SK-N-SH (cell line): Measurements from ENCODE around the gene ARHGAP31.

ENCODE experiments used
- CTCF ChIP-seq: fragments of 200-600 bp; sonication (generic); IDR thresholded peaks from 2 replicates; pipeline ENCODE4 v1.6.1; 2017; ENCODE audit warnings: antibody characterized with exemption, mild to moderate bottlenecking, moderate library complexity
- ELF1 ChIP-seq: IDR thresholded peaks from 2 replicates; pipeline ENCODE4 v1.4.0; 2012
- EP300 ChIP-seq, 2 experiments: IDR thresholded peaks; 2 replicates each; pipeline versions ENCODE4 v1.4.0 to v1.6.1; 2012; ENCODE audit warnings: borderline replicate concordance in 1 of 2, low read depth in 1 of 2, low read length in 1 of 2
- MAX ChIP-seq: IDR thresholded peaks from 2 replicates; pipeline ENCODE4 v1.4.0; 2012; ENCODE audit warnings: low read depth
- NRF1 ChIP-seq: IDR thresholded peaks from 2 replicates; pipeline ENCODE4 v1.6.1; 2012; ENCODE audit warnings: low read depth, mild to moderate bottlenecking, low read length
- POLR2AphosphoS5 ChIP-seq: IDR thresholded peaks from 2 replicates; pipeline ENCODE4 v1.6.1; 2012; ENCODE audit warnings: low read depth, low read length
- REST ChIP-seq: IDR thresholded peaks from 2 replicates; pipeline ENCODE4 v1.6.1; 2012; ENCODE audit warnings: mild to moderate bottlenecking, low read depth, low read length, moderate library complexity
- RXRA ChIP-seq: IDR thresholded peaks from 2 replicates; pipeline ENCODE4 v1.4.0; 2012; ENCODE audit warnings: low read depth, mild to moderate bottlenecking, borderline replicate concordance
- SIN3A ChIP-seq: IDR thresholded peaks from 2 replicates; pipeline ENCODE4 v1.6.1; 2012; ENCODE audit warnings: low read depth, mild to moderate bottlenecking, low read length, moderate library complexity, borderline replicate concordance
- SMC3 ChIP-seq: IDR thresholded peaks from 2 replicates; pipeline ENCODE4 v1.6.1; 2012; ENCODE audit warnings: low read depth, low read length, improper control_type of control experiment
- TCF12 ChIP-seq: IDR thresholded peaks from 2 replicates; pipeline ENCODE4 v1.4.0; 2012
- TEAD4 ChIP-seq: IDR thresholded peaks from 2 replicates; pipeline ENCODE4 v1.4.0; 2012; ENCODE audit warnings: mild to moderate bottlenecking, borderline replicate concordance; ENCODE audit not compliant: insufficient read depth
- ZBTB33 ChIP-seq: IDR thresholded peaks from 2 replicates; pipeline ENCODE4 v1.4.0; 2012; ENCODE audit warnings: low read depth, borderline replicate concordance

- TF ChIP-seq CTCF: no peak
- TF ChIP-seq POLR2AphosphoS5: no peak
- no peak for TF ChIP-seq TCF12
- no peak for TF ChIP-seq RXRA
- TF ChIP-seq TEAD4: no peak
- TF ChIP-seq ELF1: no peak
- TF ChIP-seq MAX: no peak
- no peak for TF ChIP-seq SMC3
- no peak for TF ChIP-seq NRF1
- no peak for TF ChIP-seq SIN3A
- no peak for TF ChIP-seq REST
- TF ChIP-seq ZBTB33: no peak
- TF ChIP-seq EP300 (IDR thresholded peaks at IDR 0.05; ENCODE audit: borderline replicate concordance in 1 of 2, low read depth in 1 of 2, low read length in 1 of 2): no peak
Measured at GRCh38 chr3:119304201-119304713, 10.1 kb downstream of the ARHGAP31 start.
